Measurements from ENCODE around the gene ERICH4. TPM values are rescaled to one million over a fixed set of nuclear protein-coding genes. Genes with fewer than 3 reads are reported as not detected.

The ERICH4 gene
- total and polyA plus RNA-seq, 2 of the 13 experiments (the other 11 are each of a cell fraction or from before 2014, with no cell fraction given): 0.40 to 0.64 TPM

GRCh38 chr19:41409288-41409687 lies 33.7 kb upstream of the ERICH4 start (continued):
- no peak for TF ChIP-seq GMEB1 (CRISPR knock-in tag; IDR thresholded peaks at IDR 0.05; ENCODE audit: borderline replicate concordance)
- 0 out of 2 replicates have a peak, but pooled peaks have one; percentile 21 for TF ChIP-seq ERF (CRISPR knock-in tag; IDR thresholded peaks at IDR 0.05)
- TF ChIP-seq DPF2 (CRISPR knock-in tag; IDR thresholded peaks at IDR 0.05; ENCODE audit: borderline replicate concordance, low read depth): peak; percentile 55; the same call in 1 of the 2 replicates

GRCh38 chr19:41410336-41411054 lies 32.5 kb upstream of the ERICH4 start:
- intact Hi-C loops (cut with micrococcal nuclease; ENCODE audit: unreplicated experiment): no loop called here
- peak overlapping the region; percentile 63 for H3K4me2 ChIP-seq (ENCODE audit: low read depth, low read length)
- ATAC-seq (no peak), FAIRE-seq (no peak), DNase-seq (ENCODE audit: low spot score) (no peak)
- no peaks in the 10 kb centered on the region for H3K79me2 ChIP-seq (ENCODE audit: insufficient read depth, low read length)
- CTCF ChIA-PET (ENCODE audit: low intra/inter-chr PET ratio, low total read pairs): no interaction called here
- H3K27me3 ChIP-seq (ENCODE audit: control insufficient read depth in 1 of 2, insufficient read depth in 2 of 2, low read length in 2 of 2): no peaks in the 10 kb centered on the region
- H3K27ac ChIP-seq (ENCODE audit: extremely low read length, insufficient read depth, low read length): peak overlapping the region; percentile 74
- H3K9me3 ChIP-seq (ENCODE audit: low read length): no peaks in the 10 kb centered on the region
- no TSS peak for BruUV-seq (replicated peaks)
- H3K4me1 ChIP-seq (ENCODE audit: insufficient read depth, low read length): peaks cover 30% of the 10 kb centered on the region
- no peak for TF ChIP-seq ZNF34 (CRISPR knock-in tag; IDR thresholded peaks at IDR 0.05; ENCODE audit: borderline replicate concordance)
- TF ChIP-seq TBX2 (CRISPR knock-in tag; IDR thresholded peaks at IDR 0.05; ENCODE audit: borderline replicate concordance): no peak
- TF ChIP-seq ZNF781 (CRISPR knock-in tag; IDR thresholded peaks at IDR 0.05; ENCODE audit: borderline replicate concordance, not compliant biosample characterization): no peak
- no peak for TF ChIP-seq ISL2 (CRISPR knock-in tag; IDR thresholded peaks at IDR 0.05)
- no peak for TF ChIP-seq NR2F2 (IDR thresholded peaks at IDR 0.05; ENCODE audit: borderline replicate concordance, low read depth)
- no peak for TF ChIP-seq IRF9 (CRISPR knock-in tag; IDR thresholded peaks at IDR 0.05; ENCODE audit: borderline replicate concordance)
- no peak for TF ChIP-seq SALL1 (CRISPR knock-in tag; IDR thresholded peaks at IDR 0.05)
- TF ChIP-seq ZNF790 (CRISPR knock-in tag; IDR thresholded peaks at IDR 0.05; ENCODE audit: borderline replicate concordance): no peak
- TF ChIP-seq RFXAP (CRISPR knock-in tag; IDR thresholded peaks at IDR 0.05; ENCODE audit: borderline replicate concordance): no peak
- WGBS (ENCODE audit: low lambda C conversion rate): 98% methylated on average over 23 of the region's 23 CpGs
- peak overlapping the region; percentile 59; the same call in 1 of the 2 replicates for H3K9ac ChIP-seq (ENCODE audit: insufficient read depth, low read depth, low read length)
- no peak overlapping the region for H2AFZ ChIP-seq (ENCODE audit: low read length)
- H3K36me3 ChIP-seq (replicated peaks in 1 of 2; ENCODE audit: control insufficient read depth in 1 of 2, insufficient read depth in 2 of 2, low read length in 2 of 2): peaks cover 5 to 15% of the 10 kb centered on the region in 2 experiments; a peak in 4 of 5 replicates
- POLR2A ChIA-PET: interaction anchor here (1.3 to 2.8 kb wide), 7 partner anchors 14 to 47 kb away, joined by 3 to 15 read pairs (median 8); partner anchors contain the start of genes B3GNT8, B9D2 and DMAC2
- H4K20me1 ChIP-seq (ENCODE audit: insufficient read depth, low read length): no peaks in the 10 kb centered on the region
- in situ Hi-C loops (cut with HindIII; ENCODE audit: extremely low pct_ligation_motif_present, low pct_unique_long_range_greater_than_20kb): no loop called here
- no peak overlapping the region for H3K4me3 ChIP-seq (replicated peaks in 1 of 3; ENCODE audit: insufficient read depth in 1 of 3, low read depth in 2 of 3, low read length in 3 of 3)

Measured in HepG2 (cell line).